ENCODE data around the gene PTPRN2.

DNA sequence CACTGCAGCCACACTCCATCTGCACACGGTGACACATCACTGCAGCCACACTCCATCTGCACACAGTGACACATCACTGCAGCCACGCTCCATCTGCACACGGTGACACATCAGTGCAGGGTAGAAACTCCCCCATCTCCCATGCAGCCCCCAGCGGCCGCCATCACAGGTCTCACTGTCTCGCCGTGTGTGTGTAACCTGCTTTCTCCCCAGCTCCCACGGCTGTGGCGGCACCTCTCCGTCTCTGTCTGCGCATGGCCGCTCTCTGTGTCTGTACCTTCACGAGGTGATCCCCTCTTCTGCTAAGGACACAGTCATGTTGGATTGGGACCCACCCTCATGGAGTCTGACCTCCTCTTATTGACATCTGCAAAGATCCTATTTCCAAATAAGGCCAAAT lies 527.4 kb downstream of the PTPRN2 start:
- TF ChIP-seq, protein P1, sequence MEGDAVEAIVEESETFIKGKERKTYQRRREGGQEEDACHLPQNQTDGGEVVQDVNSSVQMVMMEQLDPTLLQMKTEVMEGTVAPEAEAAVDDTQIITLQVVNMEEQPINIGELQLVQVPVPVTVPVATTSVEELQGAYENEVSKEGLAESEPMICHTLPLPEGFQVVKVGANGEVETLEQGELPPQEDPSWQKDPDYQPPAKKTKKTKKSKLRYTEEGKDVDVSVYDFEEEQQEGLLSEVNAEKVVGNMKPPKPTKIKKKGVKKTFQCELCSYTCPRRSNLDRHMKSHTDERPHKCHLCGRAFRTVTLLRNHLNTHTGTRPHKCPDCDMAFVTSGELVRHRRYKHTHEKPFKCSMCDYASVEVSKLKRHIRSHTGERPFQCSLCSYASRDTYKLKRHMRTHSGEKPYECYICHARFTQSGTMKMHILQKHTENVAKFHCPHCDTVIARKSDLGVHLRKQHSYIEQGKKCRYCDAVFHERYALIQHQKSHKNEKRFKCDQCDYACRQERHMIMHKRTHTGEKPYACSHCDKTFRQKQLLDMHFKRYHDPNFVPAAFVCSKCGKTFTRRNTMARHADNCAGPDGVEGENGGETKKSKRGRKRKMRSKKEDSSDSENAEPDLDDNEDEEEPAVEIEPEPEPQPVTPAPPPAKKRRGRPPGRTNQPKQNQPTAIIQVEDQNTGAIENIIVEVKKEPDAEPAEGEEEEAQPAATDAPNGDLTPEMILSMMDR (IDR thresholded peaks at IDR 0.05) = no peak
- TF ChIP-seq POLR2AphosphoS5 (IDR thresholded peaks at IDR 0.05; ENCODE audit: low read depth, low read length) = no peak
